Activated CD4-positive, alpha-beta T cell treated with anti-CD3 and anti-CD28 coated beads, Interleukin-2, amount 50 U/mL, for 16 hours (primary cell): ENCODE measurements around the gene PTBP3.
"Not testable (repeated sequence)": the region's sequence is repeated elsewhere in the genome, so short reads cannot be mapped to it uniquely, and the experiment has no call there.

ENCODE experiments used
- DNase-seq: peaks from one replicate; pipeline ENCODE4 v3.0.0-alpha.2; 2020

Gene PTBP3

GRCh38 chr9:112332977-112333638, at the start of gene PTBP3:
Gene PTBP3, minus strand, starts transcription at chr9:112333619. Its CDS starts 35,754 bp downstream, at chr9:112297865.
- DNase-seq, result peak; percentile 83

GRCh38 chr9:112382501-112383364, 49.3 kb upstream of the PTBP3 start:
- no peak for DNase-seq

GRCh38 chr9:112382066-112382465, 48.6 kb upstream of the PTBP3 start:
- no peak for DNase-seq

- no peak for DNase-seq
Measured at GRCh38 chr9:112380825-112381221, 47.4 kb upstream of the PTBP3 start.

- DNase-seq, result no peak
Measured at GRCh38 chr9:112380102-112380824, 46.8 kb upstream of the PTBP3 start, which contains the start of gene HSDL2. Gene HSDL2, plus strand, starts transcription at chr9:112380108. Its CDS starts 56 bp downstream, at chr9:112380164.

GRCh38 chr9:112379177-112380101, 46.0 kb upstream of the PTBP3 start:
- DNase-seq, result peak; percentile 99

GRCh38 chr9:112378328-112379176, 45.1 kb upstream of the PTBP3 start:
- peak; percentile 42 for DNase-seq

- no peak for DNase-seq
Measured at GRCh38 chr9:112377684-112378327, 44.4 kb upstream of the PTBP3 start.

GRCh38 chr9:112377087-112377486, 43.7 kb upstream of the PTBP3 start:
- DNase-seq, result peak; percentile 36

- no peak for DNase-seq
Measured at GRCh38 chr9:112375361-112375760, 41.9 kb upstream of the PTBP3 start.

- not testable (repeated sequence) for DNase-seq
Measured at GRCh38 chr9:112374232-112374631, 40.8 kb upstream of the PTBP3 start.

GRCh38 chr9:112373666-112374065, 40.2 kb upstream of the PTBP3 start:
- not testable (repeated sequence) for DNase-seq

- DNase-seq, result no peak
Measured at GRCh38 chr9:112371060-112371459, 37.6 kb upstream of the PTBP3 start.

GRCh38 chr9:112369817-112370216, 36.4 kb upstream of the PTBP3 start:
- no peak for DNase-seq

GRCh38 chr9:112367465-112367864, 34.0 kb upstream of the PTBP3 start:
- DNase-seq, result no peak

- DNase-seq, result no peak
Measured at GRCh38 chr9:112366591-112366990, 33.2 kb upstream of the PTBP3 start.

- not testable (repeated sequence) for DNase-seq
Measured at GRCh38 chr9:112365257-112365656, 31.8 kb upstream of the PTBP3 start.

GRCh38 chr9:112364761-112365160, 31.3 kb upstream of the PTBP3 start:
- DNase-seq, result no peak

- peak; percentile 43 for DNase-seq
Measured at GRCh38 chr9:112361601-112362000, 28.2 kb upstream of the PTBP3 start.

- DNase-seq, result no peak
Measured at GRCh38 chr9:112360047-112360804, 26.8 kb upstream of the PTBP3 start.
